HG03103 (cell line): ENCODE results near the gene GFOD2.
A peak's percentile ranks its signal among the peaks of the same experiment; 100 is the strongest.

Source experiments
- ATAC-seq: cut with Tn5 transposase; IDR thresholded peaks from one replicate; pipeline ENCODE4 v1.9.1; 2021; ENCODE audit warnings: low read depth; ENCODE audit not compliant: unreplicated experiment

GFOD2 gene

GRCh38 chr16:67673712-67674580, 45.2 kb downstream of the GFOD2 start:
- no peak for ATAC-seq

DNA sequence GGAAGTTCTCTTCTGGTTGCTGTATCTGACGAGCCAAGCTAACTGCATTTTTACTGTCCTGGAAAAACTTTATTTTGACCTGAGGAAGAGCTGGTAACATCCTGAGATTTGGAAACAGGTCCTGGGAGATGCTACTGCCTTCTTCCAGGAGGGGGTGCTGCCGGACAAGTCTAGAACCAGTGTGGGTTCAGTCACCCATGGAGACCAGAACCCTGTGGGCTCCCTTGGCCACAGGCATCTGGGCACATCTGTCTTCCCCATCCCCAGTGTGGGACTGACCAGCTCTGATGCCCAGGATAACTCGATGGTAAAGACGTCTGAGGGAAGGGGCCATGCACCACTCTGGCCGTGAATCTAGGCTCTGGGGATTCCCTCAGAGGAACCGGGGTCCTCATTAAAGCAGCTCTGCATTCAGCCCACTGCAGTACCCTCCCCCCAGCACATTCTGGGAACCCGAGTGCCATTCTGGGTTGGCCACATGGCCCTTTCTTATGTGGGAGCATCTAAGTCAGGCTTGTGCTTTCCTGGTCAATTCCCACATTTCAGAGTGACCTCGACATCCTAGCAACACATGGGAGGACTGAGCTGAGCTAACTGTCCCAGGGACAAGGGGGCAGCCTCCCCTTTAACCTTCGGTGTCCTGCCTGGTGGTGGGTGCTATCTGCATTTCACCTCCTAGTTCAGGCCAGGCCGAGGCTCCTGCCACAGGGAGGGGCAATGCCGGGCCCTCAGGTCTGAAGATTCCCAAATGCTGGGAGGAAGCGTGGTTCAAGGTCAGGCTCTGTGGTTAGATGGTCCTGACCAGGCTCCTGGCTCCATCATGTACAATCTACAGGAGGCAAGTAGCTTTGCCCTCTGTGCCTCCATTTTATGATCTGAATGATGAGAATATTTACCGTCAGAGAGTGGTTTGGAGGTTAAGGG, 46.1 kb downstream of the GFOD2 start:
- ATAC-seq: no peak

GRCh38 chr16:67672306-67672705, 46.8 kb downstream of the GFOD2 start:
- no peak for ATAC-seq

GRCh38 chr16:67669499-67670101, 49.5 kb downstream of the GFOD2 start:
- ATAC-seq: no peak

DNA sequence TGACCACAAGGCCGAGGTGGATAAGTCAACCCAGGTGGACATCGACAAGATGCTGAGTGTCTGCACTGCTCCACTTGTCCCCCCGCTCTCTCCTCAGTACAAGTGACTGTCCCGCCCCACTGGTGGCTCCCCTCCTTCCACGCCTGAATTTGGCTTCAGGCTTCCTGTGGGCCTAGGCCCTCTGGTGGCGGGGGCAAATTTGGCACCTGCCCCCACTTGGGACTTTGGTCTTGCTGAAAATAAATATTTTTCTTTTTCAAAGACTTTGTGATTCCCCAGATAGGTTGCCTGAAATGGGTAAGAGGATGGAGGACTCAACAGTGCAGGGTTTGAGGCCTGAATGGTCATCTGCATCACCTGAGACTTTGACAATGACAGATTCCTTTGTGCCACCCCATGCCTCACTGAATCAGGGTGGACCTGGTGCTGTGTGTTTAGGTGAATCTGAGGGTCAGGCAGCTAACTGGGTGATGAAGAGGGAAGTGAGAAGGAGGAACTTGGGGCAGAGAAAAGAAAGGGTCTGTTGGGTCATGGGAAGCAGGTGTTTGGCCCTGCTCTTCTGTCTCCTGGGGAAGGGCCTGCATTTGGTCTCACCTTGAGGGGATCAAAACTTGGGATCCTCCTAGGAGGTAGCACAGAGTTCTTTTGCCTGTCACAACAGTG, 50.5 kb downstream of the GFOD2 start:
- ATAC-seq: no peak

DNA sequence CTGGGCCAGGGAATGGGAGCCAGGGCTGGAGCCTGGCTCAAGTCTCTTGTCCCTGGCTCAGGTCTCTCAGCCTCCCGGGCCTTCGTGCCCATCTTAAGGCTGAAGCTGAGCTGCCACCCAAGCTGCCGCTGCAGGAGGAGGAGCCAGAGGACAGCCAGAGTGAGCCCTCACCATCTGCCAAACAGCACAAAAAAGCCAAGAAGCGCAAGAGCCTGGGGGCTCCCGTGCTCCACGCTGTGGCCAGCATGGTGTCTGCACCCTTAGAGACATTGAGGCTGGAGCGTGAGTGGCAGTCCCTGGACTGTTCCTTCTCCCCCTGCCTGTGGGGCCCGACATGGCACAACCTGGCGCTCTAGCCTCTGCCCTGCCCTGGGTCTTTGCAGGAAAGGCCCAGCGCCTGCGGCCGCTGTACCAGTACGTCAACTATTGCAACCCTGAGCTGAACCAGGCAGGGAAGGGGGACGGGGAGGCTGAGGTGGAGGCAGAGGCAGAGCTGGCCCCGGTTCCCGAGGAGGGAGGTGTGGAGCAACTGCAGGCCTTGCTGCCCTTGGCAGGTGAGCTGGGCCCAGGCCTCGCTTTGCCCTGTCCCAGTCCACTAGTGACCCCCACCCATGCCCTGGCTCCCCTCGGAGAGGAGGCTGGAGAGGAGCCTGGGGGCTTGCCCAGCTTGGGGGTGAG, 51.2 kb downstream of the GFOD2 start:
- ATAC-seq: peak; percentile 71

GRCh38 chr16:67667453-67667816, 51.7 kb downstream of the GFOD2 start:
- ATAC-seq: no peak

DNA sequence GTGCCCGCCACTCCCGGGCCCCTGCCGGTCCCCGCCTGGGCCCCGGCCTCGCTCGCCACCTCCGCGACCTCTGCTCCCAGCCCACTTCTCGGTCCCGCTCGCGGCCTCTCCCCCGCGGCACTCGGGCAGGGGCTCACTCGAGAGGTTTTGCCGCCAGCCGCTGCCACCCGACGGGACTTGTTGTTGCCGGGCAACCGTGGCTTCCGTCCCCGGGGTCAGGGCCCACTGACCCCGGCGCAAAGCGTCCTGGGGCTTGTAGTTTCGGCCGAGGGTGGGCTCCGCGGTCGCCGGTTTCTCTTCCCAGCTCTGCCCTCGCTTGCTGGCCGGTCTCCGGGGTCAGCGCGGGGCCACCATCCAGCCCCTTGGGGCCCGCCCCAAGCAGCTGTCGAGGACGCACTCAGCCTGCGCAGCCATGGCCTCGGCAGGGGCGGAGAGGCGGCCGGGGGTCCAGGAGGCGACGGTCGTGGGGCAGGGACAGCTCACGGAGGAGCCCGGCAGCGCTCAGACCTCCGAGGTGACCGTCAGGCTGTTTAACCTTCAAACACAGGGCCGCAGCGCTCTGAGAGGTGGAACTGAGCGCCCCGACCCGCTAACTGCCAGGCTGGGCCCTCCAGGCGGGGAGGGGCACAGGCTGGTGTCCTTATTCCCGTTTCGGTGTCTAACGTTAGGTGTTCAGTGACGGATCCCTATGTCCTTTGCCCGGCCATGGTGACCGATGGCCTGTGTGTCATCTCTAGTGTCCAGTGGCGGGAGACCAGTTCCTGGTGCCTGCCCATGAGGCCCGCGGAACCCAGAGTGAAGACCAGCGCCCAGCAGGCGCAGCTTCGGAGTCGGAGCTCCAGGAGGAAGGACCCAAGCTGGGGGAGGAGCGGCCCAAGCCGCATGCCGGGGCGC, 52.3 kb downstream of the GFOD2 start, which contains the start of the genes C16orf86 and ENKD1:
Gene C16orf86 (plus strand): TSS at position 256 of the 894 bp plus-strand sequence. CDS start 157 bp downstream, at position 413.
Gene ENKD1 (minus strand): TSS at position 192 of the 894 bp plus-strand sequence. CDS start 308 bp downstream, outside the sequence.
- peak; percentile 39 for ATAC-seq

GRCh38 chr16:67666032-67666551, 53.0 kb downstream of the GFOD2 start:
- no peak for ATAC-seq

- no peak for ATAC-seq
Measured at GRCh38 chr16:67665598-67665997, 53.5 kb downstream of the GFOD2 start.

DNA sequence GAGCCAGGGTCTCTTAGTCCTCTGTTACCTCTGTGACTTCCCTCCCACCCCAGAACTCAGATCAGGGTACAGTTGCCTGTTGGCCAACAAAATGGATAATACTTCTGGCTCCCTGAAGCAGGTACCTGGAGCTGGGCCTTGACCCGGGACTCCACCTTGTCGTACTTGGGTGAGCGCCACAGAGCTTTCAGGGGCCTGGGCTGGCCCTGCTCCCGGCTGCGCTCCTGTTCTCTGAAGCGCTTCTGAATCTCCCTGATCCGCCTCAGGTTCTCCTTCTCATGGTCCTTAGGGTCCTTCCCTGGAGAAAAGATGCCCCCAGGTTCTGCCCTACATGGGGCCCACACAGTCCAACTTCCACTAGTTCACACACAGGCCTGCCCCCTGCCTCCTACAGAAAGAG, 54.2 kb downstream of the GFOD2 start:
- ATAC-seq: no peak

DNA sequence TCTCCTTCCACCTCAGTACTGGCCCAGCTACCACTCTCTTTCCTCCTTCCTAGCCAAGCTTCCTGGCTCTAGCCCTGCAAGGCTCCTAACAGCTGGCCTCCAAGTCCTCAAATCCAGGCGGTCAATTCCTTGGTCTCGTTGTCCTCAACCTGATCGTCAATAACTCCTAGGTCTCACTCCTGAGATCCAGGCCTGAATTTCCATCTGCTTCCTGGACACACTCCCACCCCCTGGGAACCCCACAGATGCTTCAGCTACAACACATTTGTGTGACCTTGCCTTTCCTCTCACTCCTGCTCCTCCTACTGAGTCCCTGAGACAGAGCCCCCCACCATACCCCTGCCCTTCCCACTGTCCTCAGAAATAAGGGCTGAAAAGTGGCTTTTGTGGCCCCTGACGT, 54.9 kb downstream of the GFOD2 start:
- ATAC-seq: no peak

- ATAC-seq: no peak
Measured at GRCh38 chr16:67663877-67664222, 55.3 kb downstream of the GFOD2 start.

- no peak for ATAC-seq
Measured at GRCh38 chr16:67663151-67663876, 55.8 kb downstream of the GFOD2 start.

GRCh38 chr16:67662653-67663010, 56.5 kb downstream of the GFOD2 start:
- ATAC-seq: no peak

DNA sequence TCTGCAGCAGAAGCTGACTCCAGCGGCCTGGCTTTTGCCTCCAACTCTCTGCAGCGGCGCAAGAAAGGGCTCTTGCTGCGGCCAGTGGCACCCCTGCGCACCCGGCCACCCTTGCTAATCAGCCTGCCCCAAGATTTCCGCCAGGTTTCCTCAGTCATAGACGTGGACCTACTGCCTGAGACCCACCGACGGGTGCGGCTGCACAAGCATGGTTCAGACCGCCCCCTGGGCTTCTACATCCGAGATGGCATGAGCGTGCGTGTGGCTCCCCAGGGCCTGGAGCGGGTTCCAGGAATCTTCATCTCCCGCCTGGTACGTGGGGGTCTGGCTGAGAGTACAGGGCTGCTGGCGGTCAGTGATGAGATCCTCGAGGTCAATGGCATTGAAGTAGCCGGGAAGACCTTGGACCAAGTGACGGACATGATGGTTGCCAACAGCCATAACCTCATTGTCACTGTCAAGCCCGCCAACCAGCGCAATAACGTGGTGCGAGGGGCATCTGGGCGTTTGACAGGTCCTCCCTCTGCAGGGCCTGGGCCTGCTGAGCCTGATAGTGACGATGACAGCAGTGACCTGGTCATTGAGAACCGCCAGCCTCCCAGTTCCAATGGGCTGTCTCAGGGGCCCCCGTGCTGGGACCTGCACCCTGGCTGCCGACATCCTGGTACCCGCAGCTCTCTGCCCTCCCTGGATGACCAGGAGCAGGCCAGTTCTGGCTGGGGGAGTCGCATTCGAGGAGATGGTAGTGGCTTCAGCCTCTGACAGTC, 57.0 kb downstream of the GFOD2 start:
- no peak for ATAC-seq

- ATAC-seq: no peak
Measured at GRCh38 chr16:67661101-67661761, 57.9 kb downstream of the GFOD2 start.
